Endothelial cell of umbilical vein (primary cell): ENCODE results near the gene NOXRED1. TPM values are rescaled to one million over a fixed set of nuclear protein-coding genes. Genes with fewer than 3 reads are reported as not detected.

Source experiments
- BruUV-seq: library from RNA; stranded (reverse); fragments of 400-500 nt; replicated peaks from 2 replicates; lab custom pipeline; 2021; lab: Mats Ljungman, UMichigan
- CTCF ChIA-PET: fragments of 300-600, 350-600 bp; sonication (Branson Sonifier 250); formaldehyde crosslinking; loops from one replicate; lab custom pipeline; 2021; ENCODE audit warnings: antibody characterized with exemption, inconsistent platforms; lab: Charles Lee
- POLR2A ChIA-PET: fragments of 300-600, 350-600 bp; sonication (Branson Sonifier 250); formaldehyde crosslinking; loops from one replicate; lab custom pipeline; 2021; ENCODE audit warnings: antibody characterized with exemption, inconsistent platforms; lab: Charles Lee
- DNase-seq: peaks from one replicate; pipeline ENCODE4 v3.0.0-alpha.2; 2011; ENCODE audit warnings: low read depth, low spot score
- FAIRE-seq: peaks from 2 replicates; lab custom pipeline; 2011; peaks lifted over from hg19 to GRCh38; lab: Jason Lieb, UNC
- H2AFZ ChIP-seq: 2 replicates; pipeline ENCODE4 v1.6.0; 2012; ENCODE audit warnings: low read depth, low read length, control low read depth, inconsistent platforms
- H3K27ac ChIP-seq: 2 replicates; pipeline ENCODE4 v1.5.1; 2011; ENCODE audit warnings: low read depth, mild to moderate bottlenecking, control low read depth, low read length, moderate library complexity; ENCODE audit not compliant: insufficient read depth
- H3K27me3 ChIP-seq, 2 experiments: 2 replicates each; pipeline versions ENCODE4 v1.6.0 to v1.6.1; 2011; ENCODE audit warnings: low read length in 2 of 2, mixed read lengths in 1 of 2; ENCODE audit not compliant: control insufficient read depth in 2 of 2, insufficient read depth in 2 of 2
- H3K36me3 ChIP-seq, 2 experiments: 2 replicates in 1 of 2; 3 replicates in 1 of 2; pipeline ENCODE4 v1.5.1; 2011; ENCODE audit warnings: low read length in 2 of 2, mild to moderate bottlenecking in 1 of 2, moderate library complexity in 1 of 2; ENCODE audit not compliant: control insufficient read depth in 2 of 2, insufficient read depth in 2 of 2; ENCODE audit errors: extremely low read depth in 1 of 2
- H3K4me1 ChIP-seq: 3 replicates; pipeline ENCODE4 v1.5.1; 2011; ENCODE audit warnings: mild to moderate bottlenecking, low read length; ENCODE audit not compliant: control insufficient read depth, insufficient read depth; ENCODE audit errors: extremely low read depth
- H3K4me2 ChIP-seq: 2 replicates; pipeline ENCODE4 v1.6.1; 2011; ENCODE audit warnings: low read length, control low read depth, mixed read lengths; ENCODE audit not compliant: insufficient read depth
- H3K4me3 ChIP-seq, 3 experiments: fragments of 200-600 bp in 1 of 3; sonication (generic), shearing (Covaris generic) in 1 of 3; replicated peaks in 1 of 3; 2 replicates each; pipeline ENCODE4 v1.5.1; 2011 to 2016; ENCODE audit warnings: control low read depth in 3 of 3, low read length in 3 of 3, mild to moderate bottlenecking in 2 of 3, inconsistent platforms in 1 of 3, low read depth in 1 of 3, moderate library complexity in 1 of 3; ENCODE audit not compliant: insufficient read depth in 1 of 3
- H3K79me2 ChIP-seq: 2 replicates; pipeline ENCODE4 v1.6.0; 2012; ENCODE audit warnings: low read length, inconsistent platforms; ENCODE audit not compliant: control insufficient read depth, insufficient read depth
- H3K9ac ChIP-seq: replicated peaks from 2 replicates; pipeline ENCODE3; 2011; ENCODE audit warnings: low read length, control low read depth; ENCODE audit not compliant: insufficient read depth; ENCODE audit errors: extremely low read depth
- H3K9me1 ChIP-seq: replicated peaks from 3 replicates; pipeline ENCODE4 v1.6.0; 2011; ENCODE audit warnings: mild to moderate bottlenecking, low read length; ENCODE audit not compliant: control insufficient read depth, insufficient read depth; ENCODE audit errors: extremely low read depth
- H3K9me3 ChIP-seq: replicated peaks from 2 replicates; pipeline ENCODE4 v1.5.1; 2012; ENCODE audit warnings: low read length, inconsistent platforms; ENCODE audit not compliant: control insufficient read depth, insufficient read depth
- H4K20me1 ChIP-seq: replicated peaks from 2 replicates; pipeline ENCODE3; 2011; ENCODE audit warnings: mild to moderate bottlenecking, low read length; ENCODE audit not compliant: control insufficient read depth, insufficient read depth; ENCODE audit errors: extremely low read depth
- CTCF ChIP-seq, 2 donors: IDR thresholded peaks; 1 replicate in 1 of 2; 2 replicates in 1 of 2; pipeline ENCODE4 v1.5.1; 2011; ENCODE audit warnings: low read length in 2 of 2, mild to moderate bottlenecking in 2 of 2, moderate library complexity in 2 of 2, control low read depth in 1 of 2, inconsistent platforms in 1 of 2, low read depth in 1 of 2; ENCODE audit not compliant: insufficient read depth in 1 of 2; ENCODE audit errors: extremely low read depth in 1 of 2
- EZH2 ChIP-seq: IDR thresholded peaks from 2 replicates; pipeline ENCODE4 v1.6.1; 2012; ENCODE audit warnings: borderline replicate concordance, low read depth, mild to moderate bottlenecking, moderate library complexity, low read length, inconsistent platforms; ENCODE audit not compliant: severe bottlenecking
- FOS ChIP-seq: IDR thresholded peaks from 2 replicates; pipeline ENCODE4 v1.6.1; 2011; ENCODE audit warnings: mild to moderate bottlenecking, low read length, moderate library complexity, borderline replicate concordance; ENCODE audit not compliant: insufficient read depth
- GATA2 ChIP-seq: IDR thresholded peaks from 2 replicates; pipeline ENCODE4 v1.7.0; 2011; ENCODE audit warnings: low read depth, mild to moderate bottlenecking, moderate library complexity, mixed read lengths, low read length; ENCODE audit not compliant: insufficient read length, insufficient read depth
- JUN ChIP-seq: IDR thresholded peaks from 2 replicates; pipeline ENCODE4 v1.6.1; 2011; ENCODE audit warnings: borderline replicate concordance, low read depth; ENCODE audit not compliant: insufficient read length, insufficient read depth
- MYC ChIP-seq: IDR thresholded peaks from one replicate; pipeline ENCODE4 v1.6.1; 2011; ENCODE audit warnings: mild to moderate bottlenecking, low read depth, low read length
- POLR2A ChIP-seq: IDR thresholded peaks from 2 replicates; pipeline ENCODE4 v1.6.1; 2012; ENCODE audit warnings: low read depth, mild to moderate bottlenecking, control low read depth, low read length
- POLR2AphosphoS5 ChIP-seq: IDR thresholded peaks from 2 replicates; pipeline ENCODE4 v1.6.1; 2012; ENCODE audit warnings: low read depth, mild to moderate bottlenecking, control low read depth, low read length, moderate library complexity; ENCODE audit not compliant: insufficient read depth
- dilution Hi-C: fragments of 300-500 bp; cut with MboI; formaldehyde crosslinking; loops from one replicate; pipeline ENCODE4 v1.15.0; 2019; ENCODE audit warnings: low sequenced_read_pairs; ENCODE audit not compliant: extremely low pct_ligation_motif_present
- intact Hi-C: fragments of 100-400 bp; cut with micrococcal nuclease; formaldehyde crosslinking; loops from one replicate; pipeline ENCODE4 v1.10.0; 2022
- polyA plus RNA-seq, 4 experiments: library from polyadenylated mRNA; depleted of rRNA in 3 of 4; stranded (reverse) in 3 of 4; unstranded in 1 of 4; fragments of >200 nt; gene quantifications; 2 replicates each; pipeline versions ENCODE4 v1.2.1 to v1.2.3, GENCODE V29; 2011 to 2012; ENCODE audit warnings: missing spikeins in 1 of 4
- total RNA-seq: library from RNA; stranded (reverse); gene quantifications from 2 replicates; pipeline ENCODE4 v1.2.3, GENCODE V29; 2021
- TF ChIP-seq, protein P1 (sequence below): IDR thresholded peaks from 2 replicates; pipeline ENCODE4 v1.6.1; 2011; ENCODE audit not compliant: insufficient read depth, insufficient read length

The NOXRED1 gene
- total and polyA plus RNA-seq, 2 donors (not counting 3 experiments of a cell fraction or from before 2014, with no cell fraction given) = 0.15 to 0.33 TPM

GRCh38 chr14:77409131-77409533 is 14.2 kb downstream of the NOXRED1 start:
- Histone ChIP-seq H4K20me1 (no peaks in the 10 kb centered on the region), H3K4me1 (no peaks in the 10 kb centered on the region), H3K9me3 (no peaks in the 10 kb centered on the region), H3K4me2 (no peak overlapping the region), H2AFZ (no peak overlapping the region), H3K27me3 (no peaks in the 10 kb centered on the region), H3K79me2 (no peaks in the 10 kb centered on the region), H3K4me3 (no peak overlapping the region), H3K27ac (no peak overlapping the region), H3K36me3 (no peaks in the 10 kb centered on the region), H3K9me1 (no peaks in the 10 kb centered on the region), H3K9ac (no peak overlapping the region)
- ChIA-PET POLR2A (no interaction called here), CTCF (interaction anchor here (0.7 to 1.0 kb wide), 2 partner anchors 256 to 536 kb away, joined by 3 read pairs; no protein-coding TSS in a partner anchor)
- no peak for TF ChIP-seq MYC
- no peak for TF ChIP-seq POLR2A
- TF ChIP-seq CTCF (IDR thresholded peaks at IDR 0.05; ENCODE audit: extremely low read depth in 1 of 2, insufficient read depth in 1 of 2, low read depth in 1 of 2, low read length in 2 of 2) = peak in 1 of 2 donors; percentile 11
- no peak for TF ChIP-seq FOS
- DNase-seq (no peak), FAIRE-seq (no peak)
- BruUV-seq = no TSS peak
- intact Hi-C loops = no loop called here
- dilution Hi-C loops = no loop called here

DNA sequence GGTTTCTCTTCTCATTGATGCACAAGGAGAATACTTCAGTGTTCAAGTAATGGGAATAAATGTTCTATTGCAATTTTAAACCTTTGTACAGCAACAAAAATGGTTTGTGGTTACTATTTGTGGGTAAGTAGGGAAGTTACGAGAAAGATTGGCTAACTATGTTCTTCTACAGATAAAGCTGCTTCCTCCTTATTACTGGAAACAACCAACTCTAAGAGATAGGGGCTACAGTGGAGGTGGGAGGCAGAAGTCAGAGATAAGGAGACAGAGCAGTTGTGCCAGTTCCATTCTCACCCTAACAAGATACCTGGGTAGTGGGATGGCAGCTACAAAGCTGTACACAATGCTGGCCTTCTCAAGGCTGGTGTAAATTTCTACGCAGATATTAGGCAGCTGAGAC is 16.2 kb downstream of the NOXRED1 start:
- no peak for DNase-seq
- H3K4me2 ChIP-seq = no peak overlapping the region
- H3K4me1 ChIP-seq = no peaks in the 10 kb centered on the region
- H3K27ac ChIP-seq = no peak overlapping the region
- H3K36me3 ChIP-seq = no peaks in the 10 kb centered on the region
- no peak overlapping the region for H2AFZ ChIP-seq
- no peaks in the 10 kb centered on the region for H3K27me3 ChIP-seq
- no peaks in the 10 kb centered on the region for H3K79me2 ChIP-seq
- H4K20me1 ChIP-seq = no peaks in the 10 kb centered on the region
- CTCF ChIA-PET = interaction anchor here (0.6 to 0.9 kb wide), 2 partner anchors 12 to 52 kb away, joined by 3 read pairs; no protein-coding TSS in a partner anchor
- H3K9ac ChIP-seq = no peak overlapping the region
- no peak overlapping the region for H3K4me3 ChIP-seq
- no TSS peak for BruUV-seq
- POLR2A ChIA-PET = no interaction called here
- no peak for TF ChIP-seq CTCF (IDR thresholded peaks at IDR 0.05; ENCODE audit: extremely low read depth in 1 of 2, insufficient read depth in 1 of 2, low read depth in 1 of 2, low read length in 2 of 2)
- no peak for TF ChIP-seq POLR2A
- TF ChIP-seq EZH2 = no peak
- TF ChIP-seq POLR2AphosphoS5 = no peak
- no peak for TF ChIP-seq MYC
- TF ChIP-seq JUN = no peak
- TF ChIP-seq, protein P1, sequence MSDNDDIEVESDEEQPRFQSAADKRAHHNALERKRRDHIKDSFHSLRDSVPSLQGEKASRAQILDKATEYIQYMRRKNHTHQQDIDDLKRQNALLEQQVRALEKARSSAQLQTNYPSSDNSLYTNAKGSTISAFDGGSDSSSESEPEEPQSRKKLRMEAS = no peak
- TF ChIP-seq FOS = no peak
- no peak for TF ChIP-seq GATA2
- dilution Hi-C loops = no loop called here
- H3K9me1 ChIP-seq = no peaks in the 10 kb centered on the region
- FAIRE-seq = no peak
- H3K9me3 ChIP-seq = no peaks in the 10 kb centered on the region
- intact Hi-C loops = no loop called here
